ENCODE measurements around the gene PLXNA4.

GRCh38 chr7:132415259-132415658 is 161.0 kb downstream of the PLXNA4 start:
- no peak for TF ChIP-seq CTCF (IDR thresholded peaks at IDR 0.05)
- TF ChIP-seq POLR2A (IDR thresholded peaks at IDR 0.05): no peak

All from lower leg skin (tissue), 3 donors.